HFFc6 (cell line): Measurements from ENCODE around the gene AP1S3. TPM values are rescaled to one million over a fixed set of nuclear protein-coding genes. Genes with fewer than 3 reads are reported as not detected.

ENCODE experiments used
- DNase-seq: peaks from one replicate; pipeline ENCODE4 v3.0.0-alpha.2; 2018
- H3K27ac Mint-ChIP-seq: 2 replicates; pipeline ENCODE4 v1.8.0; 2020; ENCODE audit warnings: mild to moderate bottlenecking, mixed read lengths
- H3K27me3 Mint-ChIP-seq: 2 replicates; pipeline ENCODE4 v1.8.0; 2021; ENCODE audit warnings: mild to moderate bottlenecking, moderate library complexity, mixed read lengths; ENCODE audit not compliant: insufficient read depth
- H3K36me3 Mint-ChIP-seq: 2 replicates; pipeline ENCODE4 v1.8.0; 2021; ENCODE audit warnings: low read depth, mixed read lengths
- H3K4me1 Mint-ChIP-seq: 2 replicates; pipeline ENCODE4 v1.8.0; 2020; ENCODE audit warnings: low read depth, mixed read lengths
- H3K4me3 Mint-ChIP-seq: 2 replicates; pipeline ENCODE4 v1.8.0; 2020; ENCODE audit warnings: mild to moderate bottlenecking, moderate library complexity, mixed read lengths
- H3K9me3 Mint-ChIP-seq: 2 replicates; pipeline ENCODE4 v1.8.0; 2020; ENCODE audit warnings: mild to moderate bottlenecking, mixed read lengths
- total RNA-seq, 6 experiments: library from RNA; stranded (reverse); fragmentation: NEBNext Ultra II Directional; extraction: Animal tissue kit (Norgen Biotek cat#: 25700); gene quantifications; 2 replicates in 1 of 6; 3 replicates in 5 of 6; pipeline ENCODE4 v1.2.3, GENCODE V29; 2021
- TF ChIP-seq, protein P1 (sequence below): fragments of 200-600 bp; sonication (generic); IDR thresholded peaks from 2 replicates; pipeline ENCODE4 v1.5.0; 2021; ENCODE audit warnings: antibody characterized with exemption, mild to moderate bottlenecking

Gene AP1S3
- total RNA-seq, 6 experiments from 2014 or later: 7.4 to 12.7 (median 9.9) TPM

DNA sequence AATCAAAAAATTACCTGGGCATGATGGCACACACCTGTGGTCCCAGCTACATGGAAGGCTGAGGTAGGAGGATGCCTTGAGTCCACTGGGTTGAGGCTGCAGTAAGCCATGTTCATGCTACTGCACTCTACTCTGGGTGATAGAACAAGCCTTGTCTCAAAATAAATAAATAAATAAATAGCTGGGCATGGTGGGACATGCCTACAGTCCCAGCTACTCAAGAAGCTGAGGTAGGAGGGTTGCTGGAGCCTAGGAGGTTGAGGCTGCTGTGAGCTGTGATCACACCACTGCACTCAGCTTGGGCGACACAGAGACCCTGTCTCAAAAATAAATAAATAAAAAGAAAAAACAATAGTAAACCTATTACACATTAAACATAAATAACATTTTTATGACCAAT, 3.0 kb downstream of the AP1S3 start:
- TF ChIP-seq, protein P1, sequence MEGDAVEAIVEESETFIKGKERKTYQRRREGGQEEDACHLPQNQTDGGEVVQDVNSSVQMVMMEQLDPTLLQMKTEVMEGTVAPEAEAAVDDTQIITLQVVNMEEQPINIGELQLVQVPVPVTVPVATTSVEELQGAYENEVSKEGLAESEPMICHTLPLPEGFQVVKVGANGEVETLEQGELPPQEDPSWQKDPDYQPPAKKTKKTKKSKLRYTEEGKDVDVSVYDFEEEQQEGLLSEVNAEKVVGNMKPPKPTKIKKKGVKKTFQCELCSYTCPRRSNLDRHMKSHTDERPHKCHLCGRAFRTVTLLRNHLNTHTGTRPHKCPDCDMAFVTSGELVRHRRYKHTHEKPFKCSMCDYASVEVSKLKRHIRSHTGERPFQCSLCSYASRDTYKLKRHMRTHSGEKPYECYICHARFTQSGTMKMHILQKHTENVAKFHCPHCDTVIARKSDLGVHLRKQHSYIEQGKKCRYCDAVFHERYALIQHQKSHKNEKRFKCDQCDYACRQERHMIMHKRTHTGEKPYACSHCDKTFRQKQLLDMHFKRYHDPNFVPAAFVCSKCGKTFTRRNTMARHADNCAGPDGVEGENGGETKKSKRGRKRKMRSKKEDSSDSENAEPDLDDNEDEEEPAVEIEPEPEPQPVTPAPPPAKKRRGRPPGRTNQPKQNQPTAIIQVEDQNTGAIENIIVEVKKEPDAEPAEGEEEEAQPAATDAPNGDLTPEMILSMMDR: no peak
- DNase-seq: no peak
- Mint-ChIP-seq H3K9me3 (no peaks in the 10 kb centered on the region), H3K4me1 (peaks cover 10% of the 10 kb centered on the region), H3K27ac (no peak overlapping the region), H3K4me3 (no peak overlapping the region), H3K27me3 (peaks cover 3% of the 10 kb centered on the region), H3K36me3 (no peaks in the 10 kb centered on the region; the same call in 1 of the 2 replicates)

DNA sequence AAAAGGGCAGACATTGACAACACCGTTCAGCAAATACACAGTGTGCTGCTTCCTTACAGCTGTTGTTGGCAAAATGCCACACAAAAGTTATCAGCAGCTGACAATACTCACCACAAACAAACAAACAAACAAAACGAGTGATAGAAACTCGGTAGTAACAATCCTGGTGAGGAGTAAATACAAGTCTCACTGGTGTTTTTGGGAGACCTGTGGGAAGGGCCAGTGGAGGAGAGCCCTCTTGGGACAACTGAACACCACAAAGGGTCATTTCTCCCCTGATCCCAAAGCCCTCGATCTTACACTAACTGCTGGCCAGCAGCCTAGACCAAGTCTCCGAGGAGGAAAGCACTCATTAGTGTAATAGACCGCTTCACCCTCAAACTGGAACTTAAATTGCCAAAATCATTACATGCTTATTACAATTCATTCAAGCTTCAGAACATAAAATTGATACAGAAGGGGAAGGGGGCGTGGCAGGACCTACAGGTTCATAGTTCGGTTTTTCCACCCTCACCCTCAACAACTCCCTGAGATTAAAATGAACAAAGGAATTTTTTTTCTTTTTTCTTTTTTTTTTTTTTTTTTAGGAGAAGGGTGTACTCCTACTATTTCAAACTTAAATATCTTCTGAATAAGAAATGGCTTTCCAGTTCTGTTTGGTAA, 5.0 kb downstream of the AP1S3 start:
- Mint-ChIP-seq H3K27me3 (peaks cover 3% of the 10 kb centered on the region), H3K4me1 (peaks cover 10% of the 10 kb centered on the region), H3K4me3 (no peak overlapping the region), H3K27ac (no peak overlapping the region), H3K9me3 (no peaks in the 10 kb centered on the region), H3K36me3 (no peaks in the 10 kb centered on the region; the same call in 1 of the 2 replicates)
- TF ChIP-seq, protein P1: no peak
- DNase-seq: no peak

DNA sequence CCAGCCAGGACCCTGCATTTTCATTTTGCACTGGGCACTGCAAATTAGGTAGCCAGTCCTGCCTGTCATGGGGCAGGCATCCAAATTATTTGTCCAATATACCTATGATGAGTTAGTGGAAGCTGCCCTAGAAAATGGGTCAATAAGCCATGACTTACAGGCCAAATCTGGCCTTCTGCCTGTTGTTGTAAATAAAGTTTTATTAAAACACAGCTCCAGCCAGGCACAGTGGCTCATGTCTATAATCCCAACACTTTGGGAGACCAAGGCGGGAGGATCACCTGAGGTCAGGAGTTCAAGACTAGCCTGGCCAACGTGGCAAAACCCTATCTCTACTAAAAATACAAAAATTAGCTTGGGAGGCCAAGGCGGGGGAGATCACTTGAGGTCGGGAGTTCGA, 8.3 kb downstream of the AP1S3 start:
- Mint-ChIP-seq H3K27ac (no peak overlapping the region), H3K27me3 (peaks cover 3% of the 10 kb centered on the region; the same call in 1 of the 2 replicates), H3K4me1 (peaks cover 12% of the 10 kb centered on the region), H3K9me3 (no peaks in the 10 kb centered on the region), H3K4me3 (no peak overlapping the region), H3K36me3 (no peaks in the 10 kb centered on the region)
- no peak for DNase-seq
- TF ChIP-seq, protein P1: no peak

DNA sequence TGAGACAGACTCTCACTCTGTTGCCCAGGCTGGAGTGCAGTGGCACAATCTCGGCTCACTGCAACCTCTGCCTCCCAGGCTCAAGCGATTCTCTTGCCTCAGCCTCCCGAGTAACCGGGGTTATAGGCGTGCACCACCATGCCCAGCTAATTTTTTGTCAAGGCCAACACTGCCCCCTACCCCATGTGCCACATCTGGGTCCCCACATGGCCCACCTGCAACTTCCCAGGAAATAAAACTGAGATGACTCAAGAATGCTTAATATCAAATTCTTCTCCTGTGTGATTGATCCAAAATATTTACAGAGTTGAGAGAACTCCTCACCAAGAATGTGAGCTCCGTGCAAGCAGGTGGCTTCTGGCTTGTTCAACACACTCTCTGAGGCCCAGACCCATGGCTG, 9.1 kb downstream of the AP1S3 start:
- H3K4me3 Mint-ChIP-seq: no peak overlapping the region
- H3K9me3 Mint-ChIP-seq: no peaks in the 10 kb centered on the region
- peaks cover 12% of the 10 kb centered on the region for H3K4me1 Mint-ChIP-seq
- TF ChIP-seq, protein P1: no peak
- H3K27me3 Mint-ChIP-seq: peaks cover 3% of the 10 kb centered on the region; the same call in 1 of the 2 replicates
- no peak for DNase-seq
- no peaks in the 10 kb centered on the region for H3K36me3 Mint-ChIP-seq
- no peak overlapping the region for H3K27ac Mint-ChIP-seq

DNA sequence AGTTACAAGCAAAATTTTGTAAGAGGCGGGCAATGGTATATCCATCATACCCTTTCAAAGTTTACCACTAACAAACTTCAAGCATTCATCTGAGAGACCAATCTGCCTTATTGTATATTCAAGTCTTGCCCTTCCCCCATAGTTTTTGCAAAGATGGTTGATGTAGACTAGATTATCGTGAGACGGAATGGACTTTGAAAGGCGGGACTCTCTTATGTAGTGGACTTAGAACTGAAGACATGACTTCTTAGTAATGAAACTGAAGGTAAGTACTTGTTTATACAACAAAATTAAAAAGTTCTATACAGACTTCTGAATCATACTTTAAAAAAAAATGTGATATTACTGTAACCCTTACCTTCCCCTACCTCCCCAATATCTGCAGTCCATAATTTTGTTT, 10.4 kb downstream of the AP1S3 start:
- no peak overlapping the region for H3K27ac Mint-ChIP-seq

More for the DNA sequence above, 10.4 kb downstream of the AP1S3 start:
- Mint-ChIP-seq H3K9me3 (no peaks in the 10 kb centered on the region), H3K36me3 (no peaks in the 10 kb centered on the region), H3K4me3 (no peak overlapping the region), H3K4me1 (peaks cover 12% of the 10 kb centered on the region), H3K27me3 (no peaks in the 10 kb centered on the region)
- no peak for DNase-seq
- TF ChIP-seq, protein P1: no peak
